Measurements from ENCODE around the gene CYP4F8. TPM values are rescaled to one million over a fixed set of nuclear protein-coding genes. Genes with fewer than 3 reads are reported as not detected.
"Not testable (repeated sequence)": the region's sequence is repeated elsewhere in the genome, so short reads cannot be mapped to it uniquely, and the experiment has no call there.

CYP4F8 gene
- total RNA-seq, 1 experiment from 2014 or later, result not detected

DNA sequence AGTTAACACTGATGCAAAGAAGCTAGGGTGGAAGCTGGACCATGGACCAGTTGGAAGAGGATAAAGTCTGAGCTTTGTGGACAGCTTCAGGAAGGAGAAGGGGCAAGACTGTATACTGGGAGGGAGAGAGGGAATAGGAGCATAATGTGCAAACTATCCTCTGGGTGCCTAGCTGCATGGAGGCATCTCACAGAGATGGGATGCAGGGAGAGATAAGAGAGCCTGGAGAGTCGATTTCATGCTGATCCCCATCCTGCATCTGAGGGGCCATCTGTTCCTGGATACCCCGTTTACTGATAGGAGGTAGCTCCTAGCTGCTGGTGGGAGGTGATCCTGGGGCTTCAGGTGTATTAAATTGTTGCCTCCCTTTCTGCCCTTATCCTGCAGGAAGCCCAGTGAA, 34.5 kb downstream of the CYP4F8 start:
- Mint-ChIP-seq H3K4me1 (no peaks in the 10 kb centered on the region), H3K9me3 (peaks cover 94% of the 10 kb centered on the region), H3K36me3 (peaks cover 77% of the 10 kb centered on the region), H3K4me3 (no peak overlapping the region), H3K27me3 (ENCODE audit: low read depth) (peaks cover 23% of the 10 kb centered on the region), H3K27ac (no peak overlapping the region)
- ChIA-PET POLR2A (no interaction called here), CTCF (no interaction called here)
- no peak for DNase-seq (ENCODE audit: low spot score)
- TF ChIP-seq SP1 (CRISPR knock-in tag; conservative IDR thresholded peaks at IDR 0.05), result no peak
- no peak for TF ChIP-seq NR2C2 (CRISPR knock-in tag; IDR thresholded peaks at IDR 0.05)
- TF ChIP-seq, protein P1, sequence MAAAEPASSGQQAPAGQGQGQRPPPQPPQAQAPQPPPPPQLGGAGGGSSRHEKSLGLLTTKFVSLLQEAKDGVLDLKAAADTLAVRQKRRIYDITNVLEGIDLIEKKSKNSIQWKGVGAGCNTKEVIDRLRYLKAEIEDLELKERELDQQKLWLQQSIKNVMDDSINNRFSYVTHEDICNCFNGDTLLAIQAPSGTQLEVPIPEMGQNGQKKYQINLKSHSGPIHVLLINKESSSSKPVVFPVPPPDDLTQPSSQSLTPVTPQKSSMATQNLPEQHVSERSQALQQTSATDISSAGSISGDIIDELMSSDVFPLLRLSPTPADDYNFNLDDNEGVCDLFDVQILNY (CRISPR knock-in tag; IDR thresholded peaks at IDR 0.05), result no peak
- TF ChIP-seq FOXK1 (CRISPR knock-in tag; IDR thresholded peaks at IDR 0.05), result no peak
- TF ChIP-seq, protein P2, sequence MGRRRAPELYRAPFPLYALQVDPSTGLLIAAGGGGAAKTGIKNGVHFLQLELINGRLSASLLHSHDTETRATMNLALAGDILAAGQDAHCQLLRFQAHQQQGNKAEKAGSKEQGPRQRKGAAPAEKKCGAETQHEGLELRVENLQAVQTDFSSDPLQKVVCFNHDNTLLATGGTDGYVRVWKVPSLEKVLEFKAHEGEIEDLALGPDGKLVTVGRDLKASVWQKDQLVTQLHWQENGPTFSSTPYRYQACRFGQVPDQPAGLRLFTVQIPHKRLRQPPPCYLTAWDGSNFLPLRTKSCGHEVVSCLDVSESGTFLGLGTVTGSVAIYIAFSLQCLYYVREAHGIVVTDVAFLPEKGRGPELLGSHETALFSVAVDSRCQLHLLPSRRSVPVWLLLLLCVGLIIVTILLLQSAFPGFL (CRISPR knock-in tag; IDR thresholded peaks at IDR 0.05; ENCODE audit: borderline replicate concordance), result no peak
- no peak for TF ChIP-seq HMGA2 (CRISPR knock-in tag; IDR thresholded peaks at IDR 0.05)
- TF ChIP-seq ZMAT4 (CRISPR knock-in tag; IDR thresholded peaks at IDR 0.05), result no peak
- no peak for TF ChIP-seq ETV6 (CRISPR knock-in tag; IDR thresholded peaks at IDR 0.05)
- TF ChIP-seq FOXJ3 (CRISPR knock-in tag; IDR thresholded peaks at IDR 0.05; ENCODE audit: borderline replicate concordance), result no peak
- TF ChIP-seq TEAD1 (CRISPR knock-in tag; IDR thresholded peaks at IDR 0.05), result no peak
- TF ChIP-seq, protein P3, sequence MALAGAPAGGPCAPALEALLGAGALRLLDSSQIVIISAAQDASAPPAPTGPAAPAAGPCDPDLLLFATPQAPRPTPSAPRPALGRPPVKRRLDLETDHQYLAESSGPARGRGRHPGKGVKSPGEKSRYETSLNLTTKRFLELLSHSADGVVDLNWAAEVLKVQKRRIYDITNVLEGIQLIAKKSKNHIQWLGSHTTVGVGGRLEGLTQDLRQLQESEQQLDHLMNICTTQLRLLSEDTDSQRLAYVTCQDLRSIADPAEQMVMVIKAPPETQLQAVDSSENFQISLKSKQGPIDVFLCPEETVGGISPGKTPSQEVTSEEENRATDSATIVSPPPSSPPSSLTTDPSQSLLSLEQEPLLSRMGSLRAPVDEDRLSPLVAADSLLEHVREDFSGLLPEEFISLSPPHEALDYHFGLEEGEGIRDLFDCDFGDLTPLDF (CRISPR knock-in tag; IDR thresholded peaks at IDR 0.05), result no peak
- no peak for TF ChIP-seq ATF2 (CRISPR knock-in tag; IDR thresholded peaks at IDR 0.05; ENCODE audit: borderline replicate concordance, low read depth)
- no peak for TF ChIP-seq ZNF317 (CRISPR knock-in tag; IDR thresholded peaks at IDR 0.05; ENCODE audit: borderline replicate concordance, low read depth)
- TF ChIP-seq ZNF263 (CRISPR knock-in tag; IDR thresholded peaks at IDR 0.05; ENCODE audit: low read depth), result no peak
- TF ChIP-seq, protein P4, sequence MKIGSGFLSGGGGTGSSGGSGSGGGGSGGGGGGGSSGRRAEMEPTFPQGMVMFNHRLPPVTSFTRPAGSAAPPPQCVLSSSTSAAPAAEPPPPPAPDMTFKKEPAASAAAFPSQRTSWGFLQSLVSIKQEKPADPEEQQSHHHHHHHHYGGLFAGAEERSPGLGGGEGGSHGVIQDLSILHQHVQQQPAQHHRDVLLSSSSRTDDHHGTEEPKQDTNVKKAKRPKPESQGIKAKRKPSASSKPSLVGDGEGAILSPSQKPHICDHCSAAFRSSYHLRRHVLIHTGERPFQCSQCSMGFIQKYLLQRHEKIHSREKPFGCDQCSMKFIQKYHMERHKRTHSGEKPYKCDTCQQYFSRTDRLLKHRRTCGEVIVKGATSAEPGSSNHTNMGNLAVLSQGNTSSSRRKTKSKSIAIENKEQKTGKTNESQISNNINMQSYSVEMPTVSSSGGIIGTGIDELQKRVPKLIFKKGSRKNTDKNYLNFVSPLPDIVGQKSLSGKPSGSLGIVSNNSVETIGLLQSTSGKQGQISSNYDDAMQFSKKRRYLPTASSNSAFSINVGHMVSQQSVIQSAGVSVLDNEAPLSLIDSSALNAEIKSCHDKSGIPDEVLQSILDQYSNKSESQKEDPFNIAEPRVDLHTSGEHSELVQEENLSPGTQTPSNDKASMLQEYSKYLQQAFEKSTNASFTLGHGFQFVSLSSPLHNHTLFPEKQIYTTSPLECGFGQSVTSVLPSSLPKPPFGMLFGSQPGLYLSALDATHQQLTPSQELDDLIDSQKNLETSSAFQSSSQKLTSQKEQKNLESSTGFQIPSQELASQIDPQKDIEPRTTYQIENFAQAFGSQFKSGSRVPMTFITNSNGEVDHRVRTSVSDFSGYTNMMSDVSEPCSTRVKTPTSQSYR (CRISPR knock-in tag; IDR thresholded peaks at IDR 0.05), result no peak
- ATAC-seq, result no peak

GRCh38 chr19:15650123-15650522, 35.1 kb downstream of the CYP4F8 start:
- H3K4me1 Mint-ChIP-seq; POLR2A ChIA-PET; H3K27ac Mint-ChIP-seq; DNase-seq (ENCODE audit: low spot score); CTCF ChIA-PET; ATAC-seq; H3K4me3 Mint-ChIP-seq: not testable (repeated sequence)
- H3K27me3 Mint-ChIP-seq (ENCODE audit: low read depth), result peaks cover 23% of the 10 kb centered on the region
- H3K9me3 Mint-ChIP-seq, result peaks cover 94% of the 10 kb centered on the region
- H3K36me3 Mint-ChIP-seq, result peaks cover 72% of the 10 kb centered on the region

GRCh38 chr19:15651791-15652190, 36.8 kb downstream of the CYP4F8 start:
- H3K9me3 Mint-ChIP-seq, result peaks cover 95% of the 10 kb centered on the region
- H3K27ac Mint-ChIP-seq, result no peak overlapping the region
- ChIA-PET CTCF (no interaction called here), POLR2A (no interaction called here)
- ATAC-seq (no peak), DNase-seq (ENCODE audit: low spot score) (no peak)
- no peak overlapping the region for H3K4me3 Mint-ChIP-seq
- no peaks in the 10 kb centered on the region for H3K4me1 Mint-ChIP-seq
- peaks cover 19% of the 10 kb centered on the region for H3K27me3 Mint-ChIP-seq (ENCODE audit: low read depth)
- peaks cover 58% of the 10 kb centered on the region for H3K36me3 Mint-ChIP-seq
- TF ChIP-seq TCF7 (CRISPR knock-in tag; IDR thresholded peaks at IDR 0.05; ENCODE audit: low read depth) (no peak), CDX4 (CRISPR knock-in tag; IDR thresholded peaks at IDR 0.05; ENCODE audit: borderline replicate concordance) (no peak), FOXJ3 (CRISPR knock-in tag; IDR thresholded peaks at IDR 0.05; ENCODE audit: borderline replicate concordance) (no peak), ZSCAN18 (CRISPR knock-in tag; IDR thresholded peaks at IDR 0.05) (no peak), CBFB (CRISPR knock-in tag; IDR thresholded peaks at IDR 0.05; ENCODE audit: low read depth) (no peak), NR3C1 (CRISPR knock-in tag; conservative IDR thresholded peaks at IDR 0.05; ENCODE audit: low read depth) (no peak), SOX15 (CRISPR knock-in tag; IDR thresholded peaks at IDR 0.05) (no peak)
- TF ChIP-seq, protein P5, sequence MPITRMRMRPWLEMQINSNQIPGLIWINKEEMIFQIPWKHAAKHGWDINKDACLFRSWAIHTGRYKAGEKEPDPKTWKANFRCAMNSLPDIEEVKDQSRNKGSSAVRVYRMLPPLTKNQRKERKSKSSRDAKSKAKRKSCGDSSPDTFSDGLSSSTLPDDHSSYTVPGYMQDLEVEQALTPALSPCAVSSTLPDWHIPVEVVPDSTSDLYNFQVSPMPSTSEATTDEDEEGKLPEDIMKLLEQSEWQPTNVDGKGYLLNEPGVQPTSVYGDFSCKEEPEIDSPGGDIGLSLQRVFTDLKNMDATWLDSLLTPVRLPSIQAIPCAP (CRISPR knock-in tag; IDR thresholded peaks at IDR 0.05), result no peak

Measured in WTC11 (cell line).